ENCODE measurements around the gene GALNT16.

Gene GALNT16

DNA sequence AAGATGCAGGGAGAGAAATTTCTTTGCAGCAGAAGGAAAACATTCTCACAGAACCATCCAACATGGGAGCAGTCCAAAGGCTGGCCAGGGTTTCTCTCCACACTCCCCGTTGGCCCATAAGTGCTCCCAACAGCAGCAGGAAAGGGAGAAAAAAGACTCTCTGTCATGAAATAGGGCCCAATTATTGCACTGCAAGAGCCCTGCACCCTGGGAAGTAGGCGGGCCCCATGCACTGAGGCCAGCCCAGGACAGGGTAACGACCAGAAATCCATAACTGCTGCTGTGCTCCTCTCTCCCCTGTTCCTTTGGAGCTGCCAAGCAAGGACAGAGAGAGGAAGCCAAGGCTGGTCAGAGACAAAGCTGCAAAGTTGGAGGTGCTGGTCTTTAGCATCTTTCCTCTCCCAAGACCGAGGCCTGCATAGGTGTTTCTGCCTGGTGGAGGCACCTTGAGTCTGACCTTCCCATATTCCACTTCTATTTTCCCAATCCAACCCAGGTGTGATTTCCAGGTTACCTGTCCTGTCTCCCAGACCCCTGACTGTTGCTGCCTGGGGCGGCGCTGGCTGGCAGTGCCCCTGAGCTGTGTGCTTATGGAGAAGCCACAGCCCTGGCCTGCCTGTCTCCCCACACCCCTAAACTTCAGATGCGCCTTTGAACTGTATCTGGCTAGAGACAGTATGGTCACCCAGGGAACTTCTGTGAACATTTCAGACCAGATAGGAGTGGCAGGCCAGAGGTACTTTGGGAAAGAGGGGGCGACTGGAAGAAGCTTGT is 6.8 kb downstream of the GALNT16 start:
- no peak overlapping the region for H3K27ac ChIP-seq (replicated peaks)
- TF ChIP-seq GABPA (IDR thresholded peaks at IDR 0.05; ENCODE audit: low read depth), result no peak
- TF ChIP-seq, protein P1, sequence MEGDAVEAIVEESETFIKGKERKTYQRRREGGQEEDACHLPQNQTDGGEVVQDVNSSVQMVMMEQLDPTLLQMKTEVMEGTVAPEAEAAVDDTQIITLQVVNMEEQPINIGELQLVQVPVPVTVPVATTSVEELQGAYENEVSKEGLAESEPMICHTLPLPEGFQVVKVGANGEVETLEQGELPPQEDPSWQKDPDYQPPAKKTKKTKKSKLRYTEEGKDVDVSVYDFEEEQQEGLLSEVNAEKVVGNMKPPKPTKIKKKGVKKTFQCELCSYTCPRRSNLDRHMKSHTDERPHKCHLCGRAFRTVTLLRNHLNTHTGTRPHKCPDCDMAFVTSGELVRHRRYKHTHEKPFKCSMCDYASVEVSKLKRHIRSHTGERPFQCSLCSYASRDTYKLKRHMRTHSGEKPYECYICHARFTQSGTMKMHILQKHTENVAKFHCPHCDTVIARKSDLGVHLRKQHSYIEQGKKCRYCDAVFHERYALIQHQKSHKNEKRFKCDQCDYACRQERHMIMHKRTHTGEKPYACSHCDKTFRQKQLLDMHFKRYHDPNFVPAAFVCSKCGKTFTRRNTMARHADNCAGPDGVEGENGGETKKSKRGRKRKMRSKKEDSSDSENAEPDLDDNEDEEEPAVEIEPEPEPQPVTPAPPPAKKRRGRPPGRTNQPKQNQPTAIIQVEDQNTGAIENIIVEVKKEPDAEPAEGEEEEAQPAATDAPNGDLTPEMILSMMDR (IDR thresholded peaks at IDR 0.05; ENCODE audit: insufficient read depth, low read length), result no peak
- TF ChIP-seq SPI1 (IDR thresholded peaks at IDR 0.05; ENCODE audit: borderline replicate concordance, low read depth), result no peak
- no peak for TF ChIP-seq POLR2AphosphoS5 (IDR thresholded peaks at IDR 0.05; ENCODE audit: low read depth)

DNA sequence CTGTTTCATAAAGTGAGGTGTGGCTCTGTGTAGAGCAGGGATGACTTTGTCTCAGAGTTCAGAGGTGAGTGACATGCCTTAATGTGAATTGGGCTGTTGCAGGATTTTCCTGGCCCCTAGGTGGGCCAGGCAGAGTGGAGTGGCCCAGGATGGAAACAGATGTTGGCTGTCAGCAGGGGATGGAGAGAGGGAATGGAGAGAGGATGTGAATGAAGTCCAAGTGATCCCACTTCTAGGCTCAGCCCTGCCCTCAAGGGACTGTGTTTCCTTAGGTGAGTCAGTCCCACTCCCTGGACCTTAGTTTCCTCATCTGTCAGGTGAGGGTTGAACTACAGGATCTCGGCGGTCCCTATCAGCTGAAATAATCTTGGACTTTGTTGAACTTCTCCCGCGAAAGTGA is 7.5 kb downstream of the GALNT16 start:
- no peak for DNase-seq (ENCODE audit: low read depth in 1 of 2, low spot score in 1 of 2)
- Histone ChIP-seq H3K4me3 (replicated peaks; ENCODE audit: insufficient read depth, low read length) (no peak overlapping the region), H3K27me3 (ENCODE audit: insufficient read depth, poor library complexity, severe bottlenecking) (no peaks in the 10 kb centered on the region), H3K27ac (replicated peaks) (no peak overlapping the region)
- TF ChIP-seq, protein P1 (IDR thresholded peaks at IDR 0.05; ENCODE audit: insufficient read depth, low read length), result no peak
- TF ChIP-seq, protein P2, sequence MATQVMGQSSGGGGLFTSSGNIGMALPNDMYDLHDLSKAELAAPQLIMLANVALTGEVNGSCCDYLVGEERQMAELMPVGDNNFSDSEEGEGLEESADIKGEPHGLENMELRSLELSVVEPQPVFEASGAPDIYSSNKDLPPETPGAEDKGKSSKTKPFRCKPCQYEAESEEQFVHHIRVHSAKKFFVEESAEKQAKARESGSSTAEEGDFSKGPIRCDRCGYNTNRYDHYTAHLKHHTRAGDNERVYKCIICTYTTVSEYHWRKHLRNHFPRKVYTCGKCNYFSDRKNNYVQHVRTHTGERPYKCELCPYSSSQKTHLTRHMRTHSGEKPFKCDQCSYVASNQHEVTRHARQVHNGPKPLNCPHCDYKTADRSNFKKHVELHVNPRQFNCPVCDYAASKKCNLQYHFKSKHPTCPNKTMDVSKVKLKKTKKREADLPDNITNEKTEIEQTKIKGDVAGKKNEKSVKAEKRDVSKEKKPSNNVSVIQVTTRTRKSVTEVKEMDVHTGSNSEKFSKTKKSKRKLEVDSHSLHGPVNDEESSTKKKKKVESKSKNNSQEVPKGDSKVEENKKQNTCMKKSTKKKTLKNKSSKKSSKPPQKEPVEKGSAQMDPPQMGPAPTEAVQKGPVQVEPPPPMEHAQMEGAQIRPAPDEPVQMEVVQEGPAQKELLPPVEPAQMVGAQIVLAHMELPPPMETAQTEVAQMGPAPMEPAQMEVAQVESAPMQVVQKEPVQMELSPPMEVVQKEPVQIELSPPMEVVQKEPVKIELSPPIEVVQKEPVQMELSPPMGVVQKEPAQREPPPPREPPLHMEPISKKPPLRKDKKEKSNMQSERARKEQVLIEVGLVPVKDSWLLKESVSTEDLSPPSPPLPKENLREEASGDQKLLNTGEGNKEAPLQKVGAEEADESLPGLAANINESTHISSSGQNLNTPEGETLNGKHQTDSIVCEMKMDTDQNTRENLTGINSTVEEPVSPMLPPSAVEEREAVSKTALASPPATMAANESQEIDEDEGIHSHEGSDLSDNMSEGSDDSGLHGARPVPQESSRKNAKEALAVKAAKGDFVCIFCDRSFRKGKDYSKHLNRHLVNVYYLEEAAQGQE (IDR thresholded peaks at IDR 0.05; ENCODE audit: insufficient replicate concordance, low read depth), result no peak
- no peak for TF ChIP-seq SPI1 (IDR thresholded peaks at IDR 0.05; ENCODE audit: borderline replicate concordance, low read depth)
- no peak for TF ChIP-seq GABPA (IDR thresholded peaks at IDR 0.05; ENCODE audit: low read depth)
- TF ChIP-seq POLR2AphosphoS5 (IDR thresholded peaks at IDR 0.05; ENCODE audit: low read depth), result no peak

More for the DNA sequence above, 6.8 kb downstream of the GALNT16 start:
- H3K4me3 ChIP-seq (replicated peaks; ENCODE audit: insufficient read depth, low read length), result no peak overlapping the region
- DNase-seq (ENCODE audit: low read depth in 1 of 2, low spot score in 1 of 2), result no peak
- H3K27me3 ChIP-seq (ENCODE audit: insufficient read depth, poor library complexity, severe bottlenecking), result no peaks in the 10 kb centered on the region

DNA sequence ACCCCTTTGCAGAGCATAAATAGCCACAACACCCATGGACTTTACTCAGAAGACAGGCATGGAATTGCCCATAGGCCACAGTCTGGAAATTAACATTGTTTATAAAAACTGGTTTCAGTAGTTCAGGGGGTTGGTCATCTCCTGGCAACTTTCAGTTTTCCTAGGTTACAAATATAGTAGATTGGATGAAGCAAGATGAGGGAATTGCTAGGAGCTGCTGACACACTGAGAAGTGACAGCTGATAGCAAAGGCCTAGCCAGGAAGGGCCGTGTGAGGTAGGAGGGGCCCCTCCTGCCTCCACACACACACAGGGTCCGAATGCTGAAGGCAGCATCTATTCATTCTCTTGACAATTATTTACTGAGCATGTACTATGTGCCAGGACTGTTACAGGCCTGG is 8.3 kb downstream of the GALNT16 start:
- no peak for DNase-seq (ENCODE audit: low read depth in 1 of 2, low spot score in 1 of 2)
- Histone ChIP-seq H3K4me3 (replicated peaks; ENCODE audit: insufficient read depth, low read length) (no peak overlapping the region), H3K27ac (replicated peaks) (no peak overlapping the region), H3K27me3 (ENCODE audit: insufficient read depth, poor library complexity, severe bottlenecking) (no peaks in the 10 kb centered on the region)
- TF ChIP-seq POLR2AphosphoS5 (IDR thresholded peaks at IDR 0.05; ENCODE audit: low read depth), result no peak
- no peak for TF ChIP-seq GABPA (IDR thresholded peaks at IDR 0.05; ENCODE audit: low read depth)
- TF ChIP-seq SPI1 (IDR thresholded peaks at IDR 0.05; ENCODE audit: borderline replicate concordance, low read depth), result no peak
- TF ChIP-seq, protein P2 (IDR thresholded peaks at IDR 0.05; ENCODE audit: insufficient replicate concordance, low read depth), result no peak
- TF ChIP-seq, protein P1 (IDR thresholded peaks at IDR 0.05; ENCODE audit: insufficient read depth, low read length), result no peak
